D721Med (cell line): ENCODE data around the gene IPO11.
"Not testable (repeated sequence)": the region's sequence is repeated elsewhere in the genome, so short reads cannot be mapped to it uniquely, and the experiment has no call there.

Experiments
- DNase-seq: peaks from one replicate; pipeline ENCODE4 v3.0.0; 2011; ENCODE audit warnings: low spot score; ENCODE audit not compliant: insufficient read length
- FAIRE-seq: peaks from 2 replicates; lab custom pipeline; 2011; peaks lifted over from hg19 to GRCh38; lab: Jason Lieb, UNC
- CTCF ChIP-seq: IDR thresholded peaks from 2 replicates; pipeline ENCODE4 v1.5.1; 2012; ENCODE audit warnings: mild to moderate bottlenecking, control low read depth; ENCODE audit not compliant: insufficient read depth; ENCODE audit errors: missing control alignments

Gene IPO11

GRCh38 chr5:62662521-62662920, 250.0 kb downstream of the IPO11 start:
- DNase-seq (no peak), FAIRE-seq (no peak)
- no peak for TF ChIP-seq CTCF

DNA sequence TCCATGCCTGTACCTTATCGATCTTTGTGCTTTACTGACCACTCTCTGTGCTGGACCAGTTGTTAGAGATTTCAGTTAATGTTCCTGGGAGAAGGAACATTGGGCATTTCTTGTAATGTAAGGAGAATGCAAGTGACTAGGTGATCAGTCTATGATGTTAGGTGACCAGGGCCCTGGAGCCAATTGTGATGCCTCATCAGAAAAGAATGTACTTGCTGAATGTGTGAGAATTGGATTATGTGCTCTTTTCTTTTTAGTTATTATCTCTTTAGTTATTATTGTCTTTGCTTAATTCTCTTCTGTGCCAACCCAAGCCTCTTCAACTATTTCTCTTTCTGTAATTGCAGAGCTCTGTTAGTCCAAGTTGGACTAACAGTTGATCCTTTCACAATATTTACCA, 258.9 kb downstream of the IPO11 start:
- no peak for TF ChIP-seq CTCF
- FAIRE-seq = no peak
- DNase-seq = no peak

- not testable (repeated sequence) for DNase-seq, FAIRE-seq
Measured at GRCh38 chr5:62676596-62676995, 264.0 kb downstream of the IPO11 start.
